GM19240 (cell line): ENCODE measurements around the gene USP28.
A peak's percentile ranks its signal among the peaks of the same experiment; 100 is the strongest.
"Not testable (repeated sequence)": the region's sequence is repeated elsewhere in the genome, so short reads cannot be mapped to it uniquely, and the experiment has no call there.

Experiments
- DNase-seq: peaks from one replicate; pipeline ENCODE4 v3.0.0; 2011; ENCODE audit warnings: low spot score; ENCODE audit not compliant: insufficient read length

USP28 gene

GRCh38 chr11:113773416-113774173, 101.8 kb downstream of the USP28 start, which contains the start of gene ZW10:
ZW10 (minus strand) TSS chr11:113773692; CDS start chr11:113773666, 26 bp downstream.
- peak; percentile 75 for DNase-seq

- no peak for DNase-seq
These were observed 102.3 kb downstream of the USP28 start for GRCh38 chr11:113773092-113773415.

GRCh38 chr11:113771964-113772363, 103.4 kb downstream of the USP28 start:
- no peak for DNase-seq

GRCh38 chr11:113764527-113765219, 110.7 kb downstream of the USP28 start:
- DNase-seq: no peak

GRCh38 chr11:113763040-113763439, 112.3 kb downstream of the USP28 start:
- not testable (repeated sequence) for DNase-seq

GRCh38 chr11:113760241-113760640, 115.1 kb downstream of the USP28 start:
- DNase-seq: no peak

GRCh38 chr11:113752932-113753331, 122.4 kb downstream of the USP28 start:
- DNase-seq: no peak
